ENCODE measurements around the gene SURF1.

The SURF1 gene

DNA sequence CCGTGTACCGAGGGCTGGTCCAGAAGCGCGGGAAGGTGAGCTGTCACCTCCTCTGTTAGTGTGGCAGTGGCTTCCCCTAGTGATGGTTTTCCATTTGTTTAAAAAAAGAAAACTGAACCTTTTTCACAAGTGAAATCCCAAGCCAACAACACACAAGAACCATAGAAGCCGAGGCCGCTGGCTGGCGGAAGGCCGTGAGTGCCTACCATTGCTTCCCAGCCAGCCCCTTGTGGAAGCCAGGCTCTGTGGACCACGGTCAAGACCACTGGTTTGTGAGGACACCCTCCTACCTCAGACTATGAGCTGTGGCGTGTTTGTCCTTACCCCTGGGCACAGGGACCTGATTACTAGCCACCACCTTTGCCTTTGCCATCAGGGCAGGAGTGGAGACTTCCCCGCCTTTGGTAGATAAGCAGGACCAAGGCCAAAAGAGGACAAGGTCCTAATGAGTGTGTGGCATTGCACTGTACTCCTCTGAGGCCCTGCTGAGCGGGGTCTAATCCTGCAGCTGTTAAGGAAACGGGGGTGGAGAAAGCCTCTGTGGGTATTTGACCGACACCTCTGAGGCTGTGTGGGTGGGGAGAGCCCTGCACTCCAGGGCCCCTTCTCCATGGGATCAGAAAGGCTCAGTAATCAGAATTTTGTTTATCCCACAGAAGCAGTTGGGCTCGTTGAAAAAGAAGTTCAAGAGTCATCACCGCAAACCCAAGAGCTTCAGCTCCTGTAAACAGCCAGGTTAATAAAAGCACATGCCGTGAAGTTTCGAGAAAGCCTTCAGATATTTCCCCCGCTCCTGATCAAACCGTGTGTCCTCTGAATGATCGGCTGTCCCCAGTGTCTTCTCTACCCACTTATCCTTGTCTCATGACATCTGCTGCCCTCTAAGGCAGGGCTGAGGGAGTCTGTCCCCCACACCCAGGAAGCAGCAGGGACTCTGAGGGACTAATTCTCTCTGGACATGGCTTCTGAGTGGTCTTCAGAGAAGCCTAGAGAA, 4.4 kb upstream of the SURF1 start:
- DNase-seq, result no peak

DNA sequence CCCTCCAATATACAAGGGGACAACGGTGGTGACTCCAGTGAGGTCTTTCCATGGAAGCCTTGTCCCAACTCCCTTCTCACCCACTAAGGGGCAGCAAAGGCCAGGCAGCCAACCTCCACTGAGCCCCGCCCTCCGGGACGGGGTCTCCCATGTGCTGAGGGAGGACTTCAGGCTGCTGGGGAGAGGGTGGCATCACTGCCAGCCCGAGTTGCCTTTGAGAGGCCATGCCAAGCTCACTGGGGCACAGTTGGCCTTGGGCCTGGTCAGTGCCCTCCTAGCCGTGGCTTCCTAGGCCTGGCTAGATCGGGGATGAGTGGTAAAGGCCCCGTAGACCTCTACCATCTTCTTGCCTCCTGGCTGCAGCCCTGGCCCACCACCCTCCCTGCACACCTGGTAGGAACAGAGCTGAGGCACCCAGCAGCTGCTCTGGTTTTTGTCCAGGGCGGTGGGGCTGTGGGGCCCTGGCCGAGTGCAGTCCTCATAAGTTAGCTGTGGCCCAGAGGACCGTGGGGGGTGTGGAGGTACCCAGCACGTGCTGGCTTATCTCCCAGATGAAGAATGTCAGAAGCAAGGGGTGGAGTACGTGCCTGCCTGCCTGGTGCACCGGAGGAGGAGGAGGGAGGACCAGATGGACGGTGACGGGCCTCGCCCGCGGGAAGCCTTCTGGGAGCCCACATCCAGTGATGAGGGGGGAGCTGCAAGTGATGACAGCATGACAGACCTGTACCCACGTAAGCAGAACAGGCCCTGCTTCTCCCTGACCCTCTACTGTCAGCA, 3.3 kb upstream of the SURF1 start:
- peak; percentile 41 for DNase-seq

GRCh38 chr9:133357656-133358055, 1.4 kb upstream of the SURF1 start:
- no peak for DNase-seq

DNA sequence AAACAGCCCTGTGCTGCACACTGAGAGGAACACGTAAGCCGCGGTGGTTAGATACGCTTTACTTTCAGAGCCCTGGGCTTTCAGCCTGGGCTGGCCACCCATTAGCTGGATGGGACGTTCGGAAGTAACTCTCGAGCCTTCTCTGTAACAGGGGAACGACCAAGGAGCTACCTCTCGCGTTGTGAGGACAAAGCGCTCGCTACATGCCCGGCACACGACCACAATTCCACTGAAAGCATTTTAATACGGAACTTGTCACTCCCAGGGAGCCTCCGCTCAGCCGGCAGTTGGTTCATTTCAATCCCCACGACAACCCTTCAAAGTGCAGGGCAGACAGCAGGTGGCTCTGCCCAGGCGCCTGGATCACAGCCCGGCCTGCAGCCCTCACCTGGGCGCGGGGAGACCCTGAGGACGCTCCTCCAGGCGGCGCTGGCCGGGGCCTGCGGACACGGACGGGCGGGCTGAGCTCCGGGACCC, 368 bp downstream of the SURF1 start:
- peak; percentile 77 for DNase-seq

DNA sequence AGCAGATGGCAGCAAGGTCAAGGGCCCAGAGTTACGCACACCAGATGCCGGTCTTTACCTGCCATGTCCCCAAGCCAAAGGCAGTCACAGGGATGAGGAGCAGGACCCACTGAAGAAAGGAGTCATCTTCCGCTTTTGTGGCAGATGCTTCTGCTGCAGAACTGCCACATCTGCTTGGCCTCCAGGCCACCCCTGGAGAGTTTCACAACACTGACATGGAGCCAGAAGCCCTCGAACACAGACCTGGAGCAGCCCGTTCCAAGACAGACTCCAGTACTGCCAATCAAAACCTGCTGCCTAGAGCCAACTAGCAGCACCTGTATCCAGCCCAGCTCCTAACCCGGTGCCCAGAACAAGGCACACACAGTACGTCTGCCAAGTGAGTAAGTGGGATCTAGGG, 1.5 kb downstream of the SURF1 start:
- no peak for DNase-seq

- DNase-seq, result no peak
Observed at GRCh38 chr9:133353548-133353947, 2.7 kb downstream of the SURF1 start.

DNA sequence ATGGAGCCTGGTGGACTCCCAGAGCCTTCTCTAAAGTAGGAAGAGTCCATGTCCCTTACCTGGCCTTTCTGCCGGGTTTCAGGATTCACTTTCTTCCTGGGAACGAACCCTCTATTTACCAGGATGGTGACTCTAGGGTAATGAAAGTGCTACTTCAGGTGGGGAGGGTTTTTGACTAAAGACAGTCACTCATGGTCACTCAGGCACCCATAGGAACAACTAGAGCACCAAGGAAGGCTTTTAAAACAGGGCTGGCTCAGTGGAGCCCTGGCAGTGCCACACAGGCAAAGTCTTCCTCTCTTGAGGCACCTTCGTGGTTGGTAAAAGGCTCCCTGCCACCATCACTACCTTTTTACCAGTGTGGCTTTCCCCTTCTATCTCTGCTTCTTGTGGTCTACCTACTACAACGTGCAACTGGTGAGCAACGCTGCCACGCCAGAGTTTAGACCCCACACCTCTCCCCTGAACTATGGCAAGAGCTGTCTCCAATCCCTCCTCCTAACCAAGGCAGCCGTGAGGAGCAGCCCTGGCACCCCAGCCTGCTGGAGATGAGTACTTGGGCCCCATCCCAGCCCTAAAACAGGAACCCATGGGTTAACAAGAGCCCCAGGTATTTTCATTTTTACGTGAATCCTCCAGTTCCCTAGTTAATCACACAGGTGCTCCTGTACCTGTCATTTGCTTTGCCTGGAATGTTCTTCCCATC, 3.5 kb downstream of the SURF1 start:
- DNase-seq, result no peak

DNA sequence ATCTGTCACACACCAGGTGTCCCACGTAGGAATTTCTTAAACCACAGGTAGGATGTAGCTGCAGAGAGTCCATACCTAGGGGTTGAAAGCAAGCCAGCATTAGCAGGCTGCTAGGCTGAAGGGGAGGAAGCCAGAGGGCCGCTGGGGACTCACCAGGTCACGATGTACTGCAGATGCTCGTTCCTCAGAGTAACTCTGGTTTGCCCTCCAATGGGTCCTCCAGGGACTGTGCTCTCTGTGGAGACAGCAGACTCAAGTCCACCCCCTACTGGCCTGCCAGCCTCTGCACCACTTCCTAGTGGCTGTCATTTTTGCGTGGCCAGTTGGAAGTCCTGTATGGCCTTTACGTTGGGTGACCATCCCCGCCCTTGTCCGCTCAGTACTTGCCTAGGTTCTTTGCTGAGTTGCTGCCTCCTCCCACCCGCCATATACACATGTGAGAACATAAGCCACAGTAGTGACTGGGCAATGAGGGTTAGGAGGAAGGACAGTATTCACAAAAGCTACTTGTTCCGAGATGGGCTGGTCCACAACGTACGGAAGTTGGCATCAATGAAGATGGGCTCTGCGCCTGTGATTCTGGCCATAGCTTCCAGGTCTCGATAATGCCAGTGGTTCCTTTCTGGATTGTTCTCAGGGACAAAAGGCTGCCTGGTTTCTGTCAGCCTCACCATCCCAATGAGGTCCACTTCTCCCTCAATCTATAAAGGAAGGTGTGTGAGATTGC, 4.2 kb downstream of the SURF1 start:
- peak; percentile 83 for DNase-seq

GRCh38 chr9:133351526-133351907, 4.8 kb downstream of the SURF1 start:
- no peak for DNase-seq

GRCh38 chr9:133349965-133350616, 6.2 kb downstream of the SURF1 start:
- DNase-seq, result no peak

GRCh38 chr9:133348718-133349573, 7.3 kb downstream of the SURF1 start:
- peak; percentile 63 for DNase-seq

DNA sequence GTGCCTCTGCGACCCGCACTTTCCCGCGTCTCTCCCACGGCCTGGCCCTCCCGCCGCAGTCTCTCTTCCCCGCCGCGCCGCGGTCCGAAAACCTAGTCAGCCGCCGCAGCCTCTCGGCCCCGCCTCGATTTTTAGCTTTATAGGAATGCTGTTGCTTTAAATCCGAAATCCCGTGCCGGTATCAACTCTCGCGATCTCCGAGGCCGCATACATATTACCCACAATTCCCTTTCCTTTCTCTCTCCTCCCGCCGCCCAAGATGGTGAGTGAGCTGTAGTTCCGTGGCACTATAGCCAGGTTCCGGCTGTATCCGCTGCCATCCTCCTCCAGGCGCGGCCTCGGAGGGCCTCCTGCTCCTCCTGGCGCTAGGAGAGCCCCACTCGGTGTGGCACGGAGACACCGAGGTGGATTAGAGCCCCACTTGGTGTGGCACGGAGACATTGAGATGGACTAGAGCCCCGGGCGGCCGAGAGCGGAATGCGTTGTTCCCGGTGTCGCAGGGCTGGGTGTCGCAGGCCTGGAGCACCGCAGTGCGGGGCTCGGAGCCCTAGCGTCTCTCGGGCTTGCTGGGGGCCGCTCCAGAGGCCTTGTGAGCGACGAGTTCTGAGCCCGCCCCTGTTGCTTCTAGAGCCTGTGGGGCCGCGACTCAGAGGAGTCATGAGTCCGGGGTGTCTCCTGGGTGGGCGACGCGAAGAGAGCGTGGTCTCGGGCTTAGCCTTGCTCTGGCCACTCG, 8.1 kb downstream of the SURF1 start, which contains the start of the genes MED22 and RPL7A:
TSS of gene MED22 (minus strand) at position 147 of the 733 bp plus-strand sequence. CDS start 1,469 bp downstream, outside the sequence.
TSS of gene RPL7A (plus strand) at position 234 of the 733 bp plus-strand sequence. CDS start at position 260, 26 bp downstream.
- DNase-seq, result peak; percentile 97

DNA sequence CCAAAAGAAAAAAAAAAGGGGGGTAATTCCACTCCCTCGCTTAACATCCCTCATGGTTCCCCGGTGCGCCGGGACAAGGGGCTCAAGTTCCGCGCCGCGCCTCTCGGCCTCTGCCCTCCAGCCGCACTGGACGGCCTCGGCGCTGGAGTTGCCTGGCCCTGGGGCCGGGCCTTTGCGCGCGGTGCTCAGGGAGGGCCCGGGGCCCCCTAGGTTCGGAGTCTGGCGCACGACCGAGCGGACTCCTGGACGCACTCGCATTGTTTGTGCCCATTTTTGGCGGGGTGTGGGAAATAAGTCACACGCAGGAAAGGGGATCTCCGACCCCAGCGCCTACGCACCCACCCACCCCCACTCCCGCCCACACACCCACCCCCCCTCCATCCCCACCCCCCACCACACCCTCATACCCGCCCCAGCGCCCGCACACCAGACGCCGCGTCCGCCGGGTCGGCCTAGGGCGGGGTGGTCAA, 8.7 kb downstream of the SURF1 start:
- peak; percentile 73 for DNase-seq

DNA sequence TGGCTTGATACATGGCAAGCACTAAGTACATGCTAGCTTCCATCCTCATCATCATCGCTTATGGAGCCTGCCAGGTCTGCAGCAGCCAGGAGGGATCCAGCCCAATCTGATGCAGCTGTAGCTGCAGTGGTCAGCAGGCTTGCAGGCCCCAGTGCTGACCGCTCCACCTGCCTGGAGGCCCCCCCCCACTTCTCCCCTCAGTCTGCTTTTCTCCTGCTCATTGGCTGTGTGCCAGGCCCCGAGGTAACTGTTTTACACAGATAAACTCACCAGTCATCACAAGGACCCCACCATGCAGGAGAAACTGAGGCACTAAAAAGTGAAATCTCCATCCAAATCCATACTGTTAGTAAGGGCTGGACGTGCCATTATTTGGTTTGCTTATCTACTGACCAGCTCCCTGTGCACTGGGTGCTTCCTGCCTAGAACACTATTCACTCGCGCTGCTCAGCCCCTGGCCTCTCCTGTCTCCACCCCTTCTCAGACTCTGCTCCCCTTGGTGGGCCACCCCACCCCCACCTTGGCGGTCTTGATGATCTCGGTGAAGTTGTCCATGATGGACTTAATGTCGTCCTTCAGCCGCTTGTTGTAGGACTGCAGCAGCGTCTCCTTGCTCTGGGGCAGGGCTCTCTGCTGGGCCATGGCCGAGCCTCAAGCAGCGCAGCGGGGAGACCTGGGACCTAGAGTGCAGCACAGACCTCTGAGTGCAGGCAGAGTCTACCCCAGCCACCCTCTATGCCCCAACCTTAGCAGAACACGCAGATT, 10.1 kb downstream of the SURF1 start:
- DNase-seq, result no peak

GRCh38 chr9:133345596-133345995, 10.7 kb downstream of the SURF1 start:
- DNase-seq, result no peak

- DNase-seq, result no peak
Observed at GRCh38 chr9:133344979-133345378, 11.3 kb downstream of the SURF1 start.

DNA sequence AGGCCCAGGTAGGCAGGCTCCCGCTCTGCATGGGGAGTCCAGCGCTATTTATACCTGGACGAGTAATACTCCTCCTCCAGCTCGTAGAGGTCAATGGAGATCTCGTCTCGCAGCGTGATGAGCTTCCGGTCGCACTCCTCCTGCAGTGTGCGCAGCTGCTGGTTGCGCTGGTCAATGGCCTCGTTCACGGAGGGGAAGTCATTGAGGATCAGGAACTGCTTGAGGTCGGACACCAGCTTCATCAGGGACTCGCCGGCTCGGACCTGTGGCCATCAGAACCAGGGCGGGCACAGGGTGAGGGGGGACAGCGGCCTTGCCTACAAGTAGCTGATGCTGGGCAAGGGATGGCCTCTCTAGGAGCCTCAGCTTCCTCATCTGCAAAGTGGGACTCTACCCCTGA, 12.2 kb downstream of the SURF1 start:
- DNase-seq, result no peak

- DNase-seq, result peak; percentile 30
Observed at GRCh38 chr9:133342570-133342969, 13.7 kb downstream of the SURF1 start.

GRCh38 chr9:133342069-133342406, 14.2 kb downstream of the SURF1 start:
- peak; percentile 33 for DNase-seq

Measured in DMS53 (cell line).